ENCODE measurements around the gene OPRM1.

Gene OPRM1

DNA sequence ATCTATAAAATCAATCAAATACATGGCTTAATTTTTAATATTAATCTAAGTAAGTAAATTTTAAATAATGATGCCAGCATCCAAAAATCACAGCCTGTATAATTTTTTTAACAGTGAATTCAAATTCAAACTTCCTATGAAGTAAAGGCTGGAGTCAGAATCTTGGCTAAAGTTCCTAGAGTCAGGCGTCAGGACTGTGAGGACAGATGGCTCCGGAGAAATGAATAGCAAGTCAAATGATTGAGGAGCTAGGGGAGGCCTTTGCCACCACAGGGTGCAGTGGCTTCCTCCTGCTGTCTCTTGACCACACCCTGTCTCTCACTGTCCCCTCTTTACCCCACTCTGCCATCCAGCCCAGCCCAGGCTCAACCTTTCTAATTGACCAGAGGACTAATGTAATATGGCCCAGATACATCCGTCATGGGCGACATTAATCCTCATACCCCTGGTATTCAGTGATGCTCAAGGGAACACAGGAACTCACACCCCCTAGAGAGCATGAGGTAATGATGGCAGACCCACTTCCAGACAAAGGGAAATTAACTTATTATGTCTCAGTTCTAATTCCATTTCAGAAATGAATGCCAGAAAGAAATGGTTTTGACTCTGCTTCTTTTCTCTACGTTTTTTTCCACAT, 53.4 kb downstream of the OPRM1 start:
- no peak for DNase-seq

DNA sequence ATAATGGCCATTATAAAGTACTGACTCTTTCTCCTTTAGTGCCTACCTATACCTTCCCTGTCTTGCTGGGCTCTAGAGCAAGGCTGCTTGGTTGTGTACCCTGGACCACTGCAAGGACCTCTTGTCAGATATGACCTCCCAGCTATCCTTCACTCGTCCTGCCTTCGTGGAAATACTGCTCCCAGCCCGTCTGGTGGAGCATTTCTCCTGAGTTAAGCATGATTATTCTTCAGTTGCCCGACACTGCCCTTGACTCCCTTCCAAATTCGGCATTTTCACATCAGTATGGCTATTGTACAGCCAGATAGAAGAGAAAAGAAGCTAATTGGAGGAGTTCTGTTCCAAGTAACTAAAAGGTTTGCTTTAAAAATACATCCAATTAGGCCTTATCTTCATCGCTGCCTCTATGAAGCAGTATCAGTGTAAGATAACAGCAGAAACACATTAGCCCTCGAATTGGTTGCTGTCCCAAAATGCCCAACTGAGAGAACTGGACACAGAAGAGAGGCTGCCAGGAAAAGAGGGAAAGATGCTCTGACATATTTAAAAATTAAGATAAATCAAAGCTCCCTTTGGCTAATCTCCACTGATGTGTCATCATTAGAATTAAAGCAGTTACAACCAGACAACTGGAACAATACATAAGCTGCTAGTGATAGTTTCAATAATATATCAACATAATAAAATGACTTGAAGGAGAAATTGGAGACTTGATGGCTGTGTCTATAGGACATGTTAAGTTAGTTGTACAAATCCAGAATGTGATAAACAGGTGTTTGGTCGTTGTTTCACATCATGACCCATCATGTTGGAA, 54.4 kb downstream of the OPRM1 start:
- no peak for DNase-seq

DNA sequence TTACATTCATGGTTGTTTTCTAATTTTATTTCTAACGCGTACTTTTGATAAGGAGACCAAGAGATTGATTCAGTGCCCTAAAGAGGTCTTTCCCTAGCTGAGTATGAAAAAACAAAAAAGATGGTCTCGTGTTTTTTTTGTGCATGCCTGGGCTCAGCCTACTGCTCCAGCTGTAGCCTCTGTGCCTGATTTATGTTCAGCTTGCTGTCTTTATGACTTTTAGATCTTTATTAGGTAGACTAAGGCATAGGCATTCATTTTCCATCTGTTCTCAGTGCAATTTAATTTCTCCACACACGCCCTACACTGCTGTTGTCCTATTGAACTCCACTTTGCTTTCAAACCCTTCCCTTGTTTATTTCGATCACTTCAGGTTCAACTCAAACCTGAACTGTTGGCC, 56.5 kb downstream of the OPRM1 start:
- no peak for DNase-seq

DNA sequence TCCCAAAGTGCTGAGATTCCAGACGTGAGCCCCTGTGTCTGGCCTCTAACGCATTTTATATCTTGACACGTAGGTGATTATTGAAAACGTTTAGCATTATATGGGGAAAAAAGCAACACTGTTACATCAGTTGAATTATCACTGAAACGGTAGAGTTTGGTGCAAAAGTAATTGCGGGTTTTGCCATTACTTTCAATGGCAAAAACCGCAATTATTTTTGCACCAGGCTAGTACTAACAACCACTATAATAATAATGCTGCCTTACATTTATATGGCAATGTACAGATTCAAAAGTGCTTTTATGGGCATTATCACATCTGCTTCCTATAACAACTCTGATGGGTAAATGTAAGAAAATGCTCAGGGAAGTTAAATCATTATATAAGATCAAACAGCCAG, 57.3 kb downstream of the OPRM1 start:
- no peak for DNase-seq

DNA sequence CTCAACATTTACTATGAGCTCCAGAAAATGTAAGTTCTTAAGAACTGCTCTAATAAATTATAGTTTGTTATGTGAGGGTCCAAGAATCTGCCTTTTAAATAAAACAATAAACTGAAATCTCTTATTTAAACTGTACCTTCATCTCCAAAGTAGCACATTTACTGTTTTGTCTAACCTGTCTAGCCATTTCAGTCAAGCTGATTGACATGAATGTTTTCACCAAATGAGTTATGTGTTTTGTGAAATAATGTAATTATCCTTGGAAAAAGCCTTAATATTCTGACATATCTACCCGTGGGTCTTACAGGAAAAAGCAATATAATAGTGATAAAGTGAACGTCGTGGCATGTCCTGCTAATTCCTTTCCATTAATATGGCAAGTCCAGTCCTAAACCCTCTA, 57.8 kb downstream of the OPRM1 start:
- DNase-seq, result no peak

DNA sequence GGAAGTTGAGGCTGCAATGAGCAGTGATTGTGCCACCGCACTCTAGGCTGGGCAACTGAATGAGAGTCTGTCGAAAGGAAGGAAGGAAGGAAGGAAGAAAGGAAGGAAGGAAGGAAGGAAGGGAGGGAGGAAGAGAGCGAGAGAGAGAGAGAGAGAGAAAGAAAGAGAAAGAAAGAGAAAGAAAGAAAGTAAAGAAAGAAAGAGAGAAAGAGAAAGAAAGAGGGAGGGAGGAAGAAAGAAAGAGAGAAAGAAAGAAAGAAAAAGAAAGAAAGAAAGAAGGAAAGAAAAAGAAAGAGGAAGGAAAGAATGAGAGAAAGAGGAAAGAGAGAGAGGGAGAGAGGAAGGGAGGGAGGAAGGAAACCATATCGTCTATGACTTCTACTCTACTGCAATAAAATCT, 60.2 kb downstream of the OPRM1 start:
- no peak for DNase-seq

DNA sequence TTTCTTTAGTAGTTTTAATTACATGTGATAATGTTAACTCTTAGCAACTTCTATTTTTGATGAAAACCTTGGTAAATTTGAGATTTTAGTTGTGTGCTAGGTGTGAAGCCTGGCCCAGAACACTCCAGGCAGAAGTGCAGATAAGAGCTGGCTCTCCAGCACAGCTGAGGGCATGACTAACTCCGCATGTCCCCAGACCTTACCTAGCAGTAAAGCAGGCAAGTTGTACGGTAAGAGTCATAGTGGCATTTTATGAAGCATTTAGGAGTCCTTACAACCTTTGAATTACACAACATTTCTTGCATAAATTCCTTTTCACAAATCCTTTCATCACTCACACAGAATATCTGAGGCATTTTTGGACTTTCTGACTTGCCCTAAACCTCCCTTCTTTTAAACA, 67.2 kb downstream of the OPRM1 start:
- DNase-seq, result no peak

DNA sequence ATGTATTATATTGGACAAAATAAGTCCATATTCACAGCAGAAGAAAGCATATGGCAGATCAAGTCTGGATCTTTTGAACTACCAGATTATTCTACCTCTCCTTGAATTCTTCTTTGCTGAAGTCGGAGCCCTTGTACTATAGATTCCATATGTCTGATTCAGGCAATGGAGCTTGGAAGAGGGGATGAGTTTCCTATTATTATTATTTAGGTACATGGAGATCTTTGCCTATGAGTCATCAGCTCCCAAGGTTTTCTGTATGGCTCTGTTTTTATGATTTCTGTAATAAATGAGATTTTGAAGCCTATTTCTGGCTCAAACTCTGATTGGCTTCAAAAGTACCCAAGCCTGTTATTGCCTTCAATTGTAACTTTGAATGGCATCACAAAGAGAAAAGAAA, 72.0 kb downstream of the OPRM1 start:
- DNase-seq, result no peak

DNA sequence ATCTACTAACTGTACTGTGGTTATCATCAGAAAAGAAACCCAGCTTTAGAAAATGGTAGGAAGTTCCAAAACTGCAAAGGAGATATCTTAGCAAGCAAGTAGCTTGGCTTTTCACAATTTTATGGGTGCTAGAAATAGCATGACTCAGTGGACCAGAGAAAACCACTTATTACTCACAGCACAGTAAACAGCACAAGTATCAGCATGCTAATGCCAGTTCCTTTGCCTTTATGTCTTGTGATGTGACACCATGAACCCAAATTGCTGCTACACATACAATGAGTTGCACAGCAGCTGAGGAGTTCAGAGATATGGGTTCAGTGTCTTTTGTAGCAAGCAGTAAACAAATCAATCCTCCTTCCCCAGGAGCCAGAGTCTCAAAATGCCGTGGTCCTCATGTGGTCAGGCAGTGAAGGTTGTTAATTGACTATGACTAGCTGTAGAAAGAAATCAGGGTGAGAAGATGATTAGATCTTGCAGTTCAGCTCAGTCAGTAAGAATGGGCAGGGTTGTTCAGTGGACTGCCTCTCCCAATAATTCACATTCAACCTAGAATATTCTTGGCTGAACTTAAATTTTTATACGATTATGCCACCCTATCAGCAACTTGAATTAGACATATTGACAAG, 73.3 kb downstream of the OPRM1 start:
- DNase-seq, result no peak

DNA sequence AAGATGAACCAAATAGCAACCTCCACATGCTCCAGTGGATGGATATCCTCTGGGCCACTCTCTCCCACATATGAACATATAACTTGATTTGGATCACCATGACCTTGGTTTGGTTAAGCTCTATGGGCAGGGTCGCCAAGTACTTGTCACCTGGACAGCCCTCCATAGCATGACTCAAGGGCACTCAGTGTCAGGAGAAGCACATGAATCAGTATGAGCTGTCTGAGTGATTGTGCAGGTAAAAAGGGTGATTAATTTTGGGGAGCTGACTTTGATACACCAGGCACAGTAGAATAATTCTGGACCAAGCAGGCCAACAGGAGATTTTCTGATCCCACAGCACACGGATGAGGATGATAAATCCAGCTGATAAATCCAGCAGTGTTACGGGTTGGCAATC, 74.4 kb downstream of the OPRM1 start:
- DNase-seq, result no peak

DNA sequence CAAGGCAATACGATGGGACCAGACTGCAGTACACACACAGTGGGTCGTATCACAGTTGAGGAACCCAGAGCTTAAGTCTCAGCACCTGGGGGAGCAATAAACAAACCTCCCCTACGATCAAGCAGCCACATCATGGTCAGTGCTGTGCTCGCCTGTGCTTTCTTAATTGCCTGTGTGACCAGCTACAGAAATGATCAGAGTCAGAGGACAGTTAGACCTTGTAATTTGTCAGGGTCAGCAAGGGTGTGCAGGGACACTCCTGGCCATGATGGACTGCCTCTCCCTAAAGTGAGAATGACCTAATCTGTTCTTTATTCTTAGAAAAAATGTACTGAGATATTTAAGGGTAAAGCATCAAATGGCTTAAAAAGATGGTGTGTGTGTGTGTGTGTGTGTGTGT, 78.4 kb downstream of the OPRM1 start:
- DNase-seq, result no peak

DNA sequence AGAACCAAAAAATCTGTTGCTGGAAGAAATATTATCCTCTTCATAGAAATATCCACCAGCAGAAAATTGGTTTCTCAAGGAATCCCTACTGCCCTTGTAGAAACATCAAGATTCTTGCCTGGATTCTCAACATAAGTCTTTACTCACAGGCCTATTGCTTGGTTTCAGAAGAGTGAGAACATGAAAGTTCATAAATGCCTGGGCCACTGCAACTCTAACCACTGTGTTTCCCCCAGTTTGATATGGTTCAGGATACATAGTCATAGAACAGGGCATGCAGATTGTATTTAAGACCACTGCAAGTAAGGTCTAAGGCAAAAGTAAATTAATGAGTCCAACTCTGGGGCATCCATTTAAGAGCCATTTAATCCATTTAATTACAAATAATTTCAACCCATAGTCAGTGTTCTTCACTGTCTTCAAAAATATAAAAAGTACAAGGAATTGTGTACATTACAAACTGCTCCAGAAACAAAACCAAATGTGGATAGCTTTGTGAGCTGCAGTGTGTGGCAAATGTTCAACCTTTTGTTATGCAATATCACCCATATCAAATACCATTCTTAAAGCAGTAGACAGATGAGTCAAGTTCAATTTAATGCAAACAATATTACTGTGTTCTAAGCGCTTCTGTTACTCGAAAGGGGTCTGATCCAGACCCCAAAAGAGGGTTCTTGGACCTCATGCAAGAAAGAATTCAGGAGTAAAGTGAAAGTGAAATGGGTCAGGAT, 83.3 kb downstream of the OPRM1 start:
- no peak for DNase-seq

DNA sequence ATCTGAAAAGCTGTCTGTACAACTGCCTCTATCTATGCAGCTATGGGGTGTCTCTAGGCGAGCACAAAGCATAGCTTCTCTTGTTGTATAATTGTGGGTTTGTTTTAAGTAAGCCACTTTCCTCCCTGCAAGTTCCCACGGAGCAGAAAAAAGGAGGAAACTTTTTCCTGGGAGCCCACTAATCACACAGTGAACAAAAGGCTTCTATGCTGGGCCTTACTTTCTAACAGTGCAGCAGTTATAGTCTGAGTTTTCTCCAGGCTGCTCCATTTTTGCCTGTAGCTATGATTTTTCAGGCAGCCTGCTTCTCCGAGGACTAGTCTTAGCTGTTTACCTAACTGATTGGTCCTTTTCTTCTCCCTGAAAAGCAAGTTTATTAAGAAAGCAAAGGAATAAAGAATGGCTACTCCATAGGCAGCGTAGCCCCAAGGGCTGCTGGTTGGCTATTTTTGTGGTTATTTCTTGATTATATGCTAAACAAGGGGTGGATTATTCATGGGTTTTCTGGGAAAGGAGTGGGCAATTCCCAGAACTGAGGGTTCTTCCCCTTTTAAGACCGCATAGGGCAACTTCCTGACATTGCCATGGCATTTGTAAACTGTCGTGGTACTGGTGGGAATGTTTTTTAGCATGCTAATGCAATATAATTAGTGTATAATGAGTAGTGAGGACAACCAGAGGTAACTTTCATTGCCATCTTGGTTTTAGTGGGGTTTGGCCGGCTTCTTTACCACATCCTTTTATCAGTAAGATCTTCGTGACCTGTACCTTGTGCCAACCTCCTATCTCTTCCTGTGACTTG, 84.3 kb downstream of the OPRM1 start:
- DNase-seq, result no peak

DNA sequence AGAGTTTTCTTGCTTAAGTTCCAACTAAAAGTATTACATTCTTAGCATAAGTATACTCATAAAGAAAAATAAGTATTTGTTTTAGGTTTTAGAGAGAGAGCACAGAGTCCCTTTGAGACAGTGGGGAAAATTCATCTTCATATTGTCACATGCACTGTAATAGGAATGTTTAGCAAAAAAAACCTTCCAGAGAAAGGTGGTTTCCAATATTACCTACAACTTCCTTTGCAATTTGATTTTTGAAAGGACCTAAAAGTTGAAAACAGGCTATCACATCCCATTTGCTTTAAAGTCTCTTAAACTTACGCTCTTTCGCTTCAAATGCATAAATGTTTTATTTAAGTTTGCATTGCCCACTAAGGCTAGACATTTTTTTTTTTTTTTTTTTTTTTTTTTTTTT, 86.4 kb downstream of the OPRM1 start:
- no peak for DNase-seq

DNA sequence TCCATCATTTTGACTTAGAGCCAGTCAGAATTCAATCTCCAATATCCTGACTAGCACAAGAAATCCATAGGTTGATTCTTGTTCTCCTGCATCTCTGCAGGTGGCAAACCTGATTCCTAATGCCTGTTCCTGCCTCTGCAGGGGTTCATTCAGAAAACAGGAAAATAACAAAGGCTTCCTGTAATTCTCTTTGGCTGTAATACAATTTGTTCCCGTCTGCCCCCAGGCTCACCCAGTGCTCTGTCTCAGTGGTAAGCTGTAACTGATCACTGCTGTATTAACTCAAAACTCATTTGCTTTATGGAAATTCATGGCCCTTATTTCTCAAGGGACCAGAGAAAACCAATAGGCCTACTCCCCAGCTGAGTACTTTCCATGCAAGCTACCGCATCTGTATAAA, 88.6 kb downstream of the OPRM1 start:
- no peak for DNase-seq

DNA sequence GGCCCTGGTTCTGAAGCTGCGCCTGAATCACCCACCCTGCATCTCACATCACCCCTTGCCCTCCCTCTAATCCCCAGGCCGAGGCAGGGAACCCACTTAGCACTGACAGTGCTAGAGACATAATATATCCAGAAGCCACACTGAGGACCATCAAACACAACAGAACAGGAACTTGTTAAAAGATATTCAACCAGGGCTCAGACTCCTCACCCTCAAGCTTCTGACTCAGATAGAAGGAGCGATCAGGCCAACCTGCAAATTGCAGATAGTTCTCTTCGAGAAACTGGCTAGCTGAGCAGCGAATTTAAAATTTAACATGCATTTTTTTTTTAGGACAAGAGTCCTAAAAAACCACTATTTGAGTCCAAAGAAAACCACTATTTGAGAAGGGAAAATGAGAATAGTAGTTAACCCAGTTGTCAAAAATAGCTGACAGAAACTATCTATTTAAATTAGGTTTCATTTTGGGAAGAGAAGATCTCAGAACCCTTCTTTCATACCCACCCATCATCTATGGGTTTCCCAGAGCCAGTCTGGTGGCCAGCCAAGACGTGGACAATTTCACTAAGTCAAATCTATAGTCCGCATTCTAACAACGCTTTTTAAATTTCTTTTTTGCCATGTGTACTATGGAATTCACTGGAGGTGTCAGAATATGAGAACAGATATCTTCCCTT, 95.6 kb downstream of the OPRM1 start:
- DNase-seq, result no peak

DNA sequence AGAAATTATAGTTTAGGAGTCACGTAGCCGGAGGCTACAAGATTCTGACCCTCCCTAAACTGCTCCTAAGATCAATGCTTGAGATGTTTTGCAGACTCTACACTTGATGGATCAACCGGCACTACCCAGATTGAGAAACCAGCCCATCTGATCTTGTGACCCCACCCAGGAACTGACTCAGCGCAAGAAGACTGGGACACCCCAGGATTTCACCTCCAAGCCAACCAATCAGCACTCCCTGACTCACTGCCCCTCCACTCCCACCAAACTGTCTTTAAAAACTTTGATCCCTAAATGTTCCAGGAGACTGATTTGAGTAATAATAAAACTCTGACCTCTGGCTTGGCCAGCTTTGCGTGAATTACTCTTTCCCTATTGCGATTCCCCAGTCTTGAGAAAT, 99.8 kb downstream of the OPRM1 start:
- DNase-seq, result no peak

DNA sequence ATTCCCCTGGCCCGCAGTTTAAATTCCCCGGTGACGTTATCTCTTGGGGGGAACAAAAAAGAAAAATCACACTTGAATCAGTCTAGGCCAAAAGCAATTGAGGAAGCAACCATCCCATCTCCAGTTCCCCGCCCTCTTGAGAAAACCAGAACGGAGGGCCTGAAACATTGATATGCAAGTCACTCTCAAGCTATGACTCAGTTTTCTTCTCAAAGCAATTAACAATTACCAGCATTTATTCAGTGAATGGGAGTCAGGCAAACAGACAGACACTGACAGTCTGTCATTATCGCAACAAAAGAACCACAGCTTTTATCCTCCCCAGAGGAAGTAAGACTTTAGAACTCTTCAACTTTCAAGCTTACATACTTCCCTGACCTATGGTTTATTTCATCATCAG, 100.9 kb downstream of the OPRM1 start:
- no peak for DNase-seq

DNA sequence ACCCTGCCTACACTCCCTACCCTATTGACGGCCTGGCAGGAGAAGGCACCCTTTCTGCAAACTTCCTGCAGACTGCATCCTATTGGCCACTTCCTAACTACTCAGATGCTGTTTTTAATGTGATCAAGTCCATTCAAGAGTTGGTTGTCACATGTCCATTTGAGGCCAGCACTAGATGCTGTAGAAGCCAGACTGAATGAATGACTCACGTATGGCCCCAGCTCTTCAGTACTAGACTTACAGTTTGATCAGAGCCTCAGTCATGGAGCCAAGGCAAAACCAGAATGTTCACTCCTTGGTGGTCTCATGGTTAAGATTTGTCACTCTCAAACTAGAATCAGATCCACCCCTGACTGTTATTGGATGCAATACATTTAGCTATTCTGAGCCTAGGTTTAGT, 101.7 kb downstream of the OPRM1 start:
- no peak for DNase-seq

DNA sequence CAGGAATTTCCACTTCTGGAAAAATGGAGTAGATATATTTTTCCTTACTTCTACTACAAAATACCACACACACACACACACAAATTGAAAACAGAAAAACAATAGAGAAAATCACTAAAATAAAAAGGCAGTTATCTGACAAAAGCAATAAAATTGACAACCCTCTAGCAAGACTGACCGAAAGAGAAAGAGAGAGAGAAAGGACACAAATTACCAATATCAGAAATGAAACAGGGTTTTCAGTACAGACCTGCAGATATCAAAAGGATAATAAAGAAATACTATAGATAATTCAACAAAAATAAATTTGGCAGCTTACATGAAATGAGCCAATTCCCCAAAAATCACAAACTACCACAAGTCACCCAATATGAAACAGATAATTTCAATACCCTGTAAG, 104.7 kb downstream of the OPRM1 start:
- no peak for DNase-seq

DNA sequence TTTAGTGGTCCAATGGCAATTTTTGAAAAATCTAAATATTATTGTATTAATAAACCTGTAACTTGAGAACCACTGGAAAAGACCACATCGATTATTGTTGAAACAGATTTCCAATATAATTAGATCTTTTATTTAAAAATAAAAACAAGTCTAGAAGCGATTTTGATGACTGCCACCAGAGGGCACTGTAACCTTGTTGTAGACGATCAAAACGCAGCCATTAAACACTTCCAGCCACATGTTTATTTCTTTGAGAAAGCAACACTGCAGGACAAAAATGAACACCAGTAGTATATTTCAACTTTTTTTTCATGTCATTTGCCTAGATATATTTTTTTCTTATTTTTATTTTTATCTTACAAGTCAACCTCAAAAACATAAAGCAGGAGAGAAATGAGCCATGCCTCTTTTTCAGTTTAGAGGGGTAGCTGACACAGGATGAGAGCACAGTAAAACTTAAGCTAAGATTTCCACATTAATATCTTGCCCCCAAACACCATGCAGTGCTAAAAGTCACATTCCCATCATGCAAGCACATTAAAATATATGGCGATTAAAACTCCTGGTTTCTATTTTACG, 115.4 kb downstream of the OPRM1 start:
- DNase-seq, result peak; percentile 48
